IPS-NIHi7 (cell line): ENCODE results near the gene SSR1.

ENCODE experiments used
- DNase-seq: peaks from one replicate; pipeline ENCODE4 v3.0.0; 2012; ENCODE audit warnings: mixed read lengths; ENCODE audit errors: extremely low spot score

The SSR1 gene

DNA sequence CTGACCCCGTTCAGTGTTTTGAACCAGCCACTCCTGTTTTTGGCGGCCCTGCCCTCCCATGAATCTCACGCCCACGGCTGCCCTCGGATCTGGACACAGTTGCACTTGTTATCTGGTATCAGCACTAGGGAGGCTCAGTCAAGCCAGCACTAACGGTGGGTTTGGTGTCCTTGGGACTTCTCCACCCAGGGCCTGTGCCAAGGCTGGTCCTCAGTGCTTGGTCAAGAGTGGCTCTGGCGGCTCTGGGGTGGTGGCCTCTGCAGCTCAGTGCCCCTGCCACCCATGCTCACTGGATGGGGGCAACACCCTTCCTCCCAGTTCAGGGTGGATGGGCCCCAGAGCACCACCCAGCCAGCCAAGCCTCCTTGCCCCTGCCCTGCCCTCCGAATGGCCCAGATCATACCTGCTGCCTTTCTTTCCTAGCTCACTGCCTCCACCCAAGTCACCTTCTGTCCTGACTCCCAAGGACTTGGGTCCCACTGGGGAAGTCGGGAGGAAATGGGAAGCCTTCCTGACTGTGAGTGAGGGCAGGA is 54.7 kb downstream of the SSR1 start:
- DNase-seq: no peak

DNA sequence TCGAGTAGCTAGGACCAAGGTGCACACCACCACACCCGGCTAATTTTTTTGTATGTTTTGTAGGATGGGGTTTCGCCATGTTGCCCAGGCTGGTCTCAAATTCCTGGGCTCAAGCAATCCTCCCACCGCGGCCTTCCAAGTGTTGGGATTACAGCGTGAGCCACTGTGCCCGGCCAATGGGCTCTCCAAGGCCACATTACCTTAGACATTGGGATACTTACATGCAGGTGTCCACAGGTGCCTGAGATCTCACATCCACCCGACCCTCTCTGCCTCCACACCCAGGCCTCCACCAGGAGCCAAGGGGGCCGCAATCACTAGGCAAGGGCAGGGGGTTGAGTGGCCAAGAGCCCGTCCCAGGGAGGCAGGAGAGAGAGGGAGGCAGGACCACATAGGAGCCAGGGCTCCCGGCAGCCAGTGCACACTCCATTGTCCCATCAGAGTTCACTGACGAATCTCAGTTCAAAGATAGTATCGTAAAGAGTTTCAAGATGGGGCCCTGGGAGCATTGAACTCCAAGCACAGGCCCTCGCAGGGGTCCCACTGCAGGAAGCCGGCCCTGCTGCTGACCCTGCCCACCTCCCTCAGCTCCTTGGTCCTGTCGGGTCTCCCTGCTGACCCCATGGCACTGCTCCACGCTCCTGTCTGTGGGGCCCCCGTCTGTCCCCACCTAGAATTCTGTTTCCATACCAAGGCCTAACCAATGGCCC is 55.3 kb downstream of the SSR1 start:
- no peak for DNase-seq

DNA sequence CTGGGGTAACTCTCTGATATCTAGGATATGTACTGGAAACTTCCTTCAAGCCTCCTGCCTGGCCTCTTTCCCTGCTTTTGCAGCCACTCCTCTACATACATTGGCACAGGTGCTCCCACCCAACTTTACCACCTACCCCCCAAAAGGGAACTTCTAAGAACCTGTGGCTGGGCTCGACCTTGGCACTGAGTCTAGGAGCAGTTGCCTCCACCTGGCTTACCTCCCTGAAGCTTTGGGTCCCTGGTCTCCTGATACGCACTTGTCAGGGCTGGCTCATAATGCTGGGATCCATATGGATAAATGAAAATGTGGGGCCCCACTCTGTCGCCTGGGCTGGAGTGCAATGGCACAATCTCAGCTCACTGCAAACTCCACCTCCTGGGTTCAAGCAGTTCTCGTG is 56.2 kb downstream of the SSR1 start:
- no peak for DNase-seq

DNA sequence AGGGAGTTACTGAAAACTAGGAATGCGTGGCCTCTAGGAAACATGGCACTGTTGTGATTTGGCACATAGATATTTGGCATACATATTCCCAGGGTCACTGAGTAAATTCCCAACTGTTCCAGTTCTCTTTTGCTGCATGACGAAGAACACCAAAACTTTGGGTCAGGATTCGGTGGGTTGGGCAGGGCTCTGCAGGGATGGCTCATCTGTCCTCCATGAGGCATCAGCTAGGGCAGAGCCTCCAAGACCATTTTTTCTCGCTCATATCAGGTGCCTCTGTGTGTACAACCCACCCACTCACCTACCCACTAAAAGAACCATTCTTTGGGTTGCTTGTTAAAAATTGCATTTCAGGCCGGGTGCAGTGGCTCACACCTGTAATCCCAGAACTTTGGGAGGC is 57.1 kb downstream of the SSR1 start:
- no peak for DNase-seq

DNA sequence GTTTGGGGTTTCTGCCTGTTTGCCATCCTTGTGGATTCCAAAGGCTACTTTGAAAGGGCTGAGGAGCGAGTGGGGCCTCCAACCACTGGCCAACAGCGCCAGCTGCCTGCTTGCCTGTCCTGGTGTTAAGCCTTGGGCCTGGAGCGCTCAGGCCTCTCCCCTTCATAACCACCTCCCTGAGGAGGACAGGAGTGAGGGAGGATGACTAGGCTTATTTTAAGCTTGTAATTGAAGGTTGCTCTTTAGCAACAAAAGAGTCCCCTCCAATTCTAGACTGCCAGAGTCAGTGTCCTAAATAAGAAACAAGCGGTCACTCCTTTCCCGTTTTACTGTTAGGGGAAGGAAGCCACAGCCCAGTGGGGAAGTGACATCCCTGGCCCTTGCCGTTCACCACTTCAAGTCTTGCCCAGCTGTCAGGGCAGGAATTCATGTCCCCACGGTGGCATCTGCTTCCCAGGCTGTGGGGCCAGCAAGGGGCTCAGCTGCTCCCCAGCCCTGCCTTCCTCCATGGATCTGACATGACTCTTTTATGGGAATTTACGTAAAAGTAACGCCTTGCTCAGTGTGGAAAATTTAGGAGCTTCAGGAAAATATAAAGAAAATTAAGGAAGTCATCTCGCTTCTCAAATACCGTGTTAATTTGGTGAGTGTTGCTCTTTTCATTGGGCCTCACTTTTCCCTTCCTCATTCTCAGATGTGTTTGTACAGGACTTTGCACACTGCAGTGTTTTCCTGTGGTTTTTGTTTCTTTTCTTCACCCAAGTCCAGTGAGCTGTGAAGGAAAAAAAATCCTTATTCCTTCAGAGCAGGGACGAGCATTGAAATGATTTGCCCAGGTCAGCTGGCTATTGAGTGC is 57.8 kb downstream of the SSR1 start:
- DNase-seq: no peak

DNA sequence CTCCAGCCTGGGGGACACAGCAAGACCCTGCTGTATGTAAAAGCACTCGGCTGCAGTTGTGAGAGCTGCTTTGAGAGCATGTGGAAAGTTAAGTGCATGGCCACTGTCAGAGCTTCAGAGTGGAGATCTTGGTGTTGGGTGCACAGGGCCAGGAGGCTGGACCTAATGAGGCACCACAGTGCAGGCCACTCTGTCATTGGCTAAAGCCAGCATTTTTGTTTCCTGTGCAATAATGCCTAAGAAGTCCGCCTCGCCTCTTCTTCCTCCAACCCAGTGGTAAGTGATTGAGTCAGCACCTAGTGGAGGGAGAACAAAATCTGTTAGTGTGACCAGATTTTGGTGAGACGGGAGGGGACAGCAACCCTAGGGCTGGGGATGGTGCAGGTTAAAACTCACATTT is 60.6 kb downstream of the SSR1 start:
- DNase-seq: no peak

DNA sequence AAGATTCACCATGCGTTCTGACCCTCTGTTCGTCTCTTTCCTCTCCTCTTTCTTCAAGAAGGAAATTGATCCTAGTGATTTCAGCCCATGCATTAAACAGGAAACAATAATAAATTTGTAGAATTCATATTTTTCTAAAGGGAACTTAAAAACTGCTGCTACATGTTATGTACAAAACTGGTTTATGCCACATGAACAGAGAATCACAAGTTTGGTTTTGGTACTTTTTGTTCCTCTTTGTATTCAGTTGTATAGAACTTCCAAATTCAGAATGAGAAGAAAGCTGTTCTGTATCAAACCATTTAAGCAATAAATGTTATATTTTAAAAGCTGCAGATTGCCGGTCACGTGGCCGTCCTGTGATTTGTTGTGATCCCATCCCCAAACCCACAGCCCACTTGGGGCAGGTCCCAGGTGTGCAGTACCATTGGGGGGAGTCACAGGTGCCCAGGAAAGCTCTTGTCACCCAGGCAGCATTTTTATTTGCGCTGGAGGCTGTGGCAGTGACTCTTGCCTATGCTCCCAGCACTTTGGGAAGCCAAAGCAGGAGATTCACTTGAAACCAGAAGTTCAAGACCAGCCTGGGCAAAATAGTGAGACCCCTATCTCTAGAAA is 61.2 kb downstream of the SSR1 start:
- DNase-seq: no peak

DNA sequence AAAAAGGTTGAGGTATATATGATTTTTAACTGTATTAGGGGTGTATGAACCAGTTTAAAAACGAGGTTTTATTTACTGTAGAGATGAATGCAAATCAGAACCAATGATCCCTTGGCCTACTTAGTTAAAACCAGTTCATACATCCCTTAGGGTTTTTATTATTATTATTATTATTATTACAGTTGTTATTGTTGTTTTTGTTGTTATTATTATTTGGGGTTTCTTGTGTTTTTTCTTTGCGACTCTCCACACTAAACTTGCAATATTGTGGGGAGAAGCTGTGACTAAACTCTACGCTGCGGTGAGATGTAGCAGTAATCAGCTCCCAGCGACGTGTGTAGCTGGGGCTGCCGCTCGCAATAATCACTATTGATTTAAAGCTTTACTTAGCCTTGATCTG is 62.2 kb downstream of the SSR1 start:
- DNase-seq: no peak

DNA sequence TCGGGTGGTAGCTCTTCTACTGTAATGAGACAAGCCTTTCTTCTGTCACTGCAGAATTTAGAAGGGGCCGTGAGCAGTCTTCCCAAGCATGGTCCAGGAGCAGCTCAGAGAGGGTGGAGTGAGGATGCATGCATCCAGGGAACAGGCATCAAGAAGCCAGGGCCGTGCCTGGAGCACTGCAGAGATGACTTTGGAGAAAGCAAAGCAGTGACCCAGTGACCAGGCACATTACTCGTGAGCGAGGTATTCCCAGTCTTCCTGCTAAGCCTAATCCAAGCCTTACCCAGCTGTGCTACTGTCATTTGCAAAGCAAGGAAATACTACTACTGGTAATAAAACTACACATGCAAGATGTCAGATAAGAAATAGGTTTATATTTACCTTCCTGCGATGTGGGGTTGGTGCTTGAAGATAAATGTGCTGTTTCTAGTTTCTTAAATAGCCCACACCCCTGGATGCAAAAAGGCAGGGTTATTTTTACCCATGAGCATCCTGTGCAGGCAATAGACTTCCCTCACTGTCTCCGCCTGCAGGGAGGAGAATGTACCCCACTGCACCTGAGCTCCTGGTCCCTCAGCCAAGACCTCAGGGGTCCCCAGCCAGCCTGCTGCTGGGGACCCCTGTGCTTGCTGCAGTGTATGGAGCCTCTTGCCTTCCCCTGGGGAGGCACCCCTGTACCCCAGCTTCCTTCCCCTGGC is 62.9 kb downstream of the SSR1 start:
- DNase-seq: no peak

DNA sequence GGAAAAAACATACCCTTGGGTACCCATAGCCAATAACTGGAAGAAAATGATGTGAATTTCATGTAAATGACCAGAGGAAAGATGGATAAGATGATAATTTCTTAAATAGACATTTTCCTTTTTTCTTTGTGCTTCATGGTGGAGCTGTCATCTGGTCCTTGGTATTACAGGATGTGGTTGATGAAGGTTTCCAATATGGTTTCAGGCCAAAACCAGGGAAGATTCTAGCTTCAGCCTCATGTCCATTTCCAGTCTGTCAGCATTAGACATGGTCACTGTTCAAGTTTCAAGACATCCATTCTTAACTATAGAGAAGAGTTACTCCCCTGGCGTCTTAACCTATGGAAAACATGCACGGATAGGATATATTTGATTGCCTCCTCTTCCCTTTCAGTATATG is 63.6 kb downstream of the SSR1 start:
- DNase-seq: no peak

DNA sequence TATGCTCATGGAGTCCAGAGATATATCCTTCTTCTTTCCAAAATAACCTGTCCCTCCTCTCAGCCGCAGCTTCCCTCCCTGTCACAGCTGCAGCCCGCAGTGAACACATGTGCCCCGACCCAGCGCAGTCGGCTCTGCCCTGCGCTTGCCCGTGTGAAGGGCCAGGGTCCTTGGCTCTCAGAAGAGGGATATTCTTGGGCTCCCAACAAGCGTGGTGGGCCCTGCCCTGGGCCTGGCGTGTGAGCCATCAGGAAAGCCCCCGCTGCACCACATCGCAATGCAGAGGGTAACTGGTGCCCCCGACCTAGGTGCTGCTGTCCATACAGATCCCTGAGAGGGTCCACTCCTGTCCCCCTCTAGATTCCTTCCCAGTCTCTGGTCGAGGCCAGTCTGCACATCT is 65.2 kb downstream of the SSR1 start:
- DNase-seq: no peak

DNA sequence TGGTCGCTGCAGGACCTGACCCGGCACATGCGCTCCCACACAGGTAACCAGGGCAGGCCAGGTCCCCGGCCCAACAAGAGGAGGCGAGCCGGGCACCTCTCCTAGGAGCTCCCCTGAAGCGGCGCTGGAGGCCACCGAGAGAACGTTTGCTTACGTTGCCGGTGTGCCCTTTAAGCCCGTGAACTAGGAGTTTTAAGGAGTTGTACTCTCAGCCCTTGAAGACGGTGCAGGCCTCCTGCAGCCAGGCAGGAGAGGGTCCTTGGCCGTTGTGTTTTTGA is 65.9 kb downstream of the SSR1 start:
- no peak for DNase-seq

DNA sequence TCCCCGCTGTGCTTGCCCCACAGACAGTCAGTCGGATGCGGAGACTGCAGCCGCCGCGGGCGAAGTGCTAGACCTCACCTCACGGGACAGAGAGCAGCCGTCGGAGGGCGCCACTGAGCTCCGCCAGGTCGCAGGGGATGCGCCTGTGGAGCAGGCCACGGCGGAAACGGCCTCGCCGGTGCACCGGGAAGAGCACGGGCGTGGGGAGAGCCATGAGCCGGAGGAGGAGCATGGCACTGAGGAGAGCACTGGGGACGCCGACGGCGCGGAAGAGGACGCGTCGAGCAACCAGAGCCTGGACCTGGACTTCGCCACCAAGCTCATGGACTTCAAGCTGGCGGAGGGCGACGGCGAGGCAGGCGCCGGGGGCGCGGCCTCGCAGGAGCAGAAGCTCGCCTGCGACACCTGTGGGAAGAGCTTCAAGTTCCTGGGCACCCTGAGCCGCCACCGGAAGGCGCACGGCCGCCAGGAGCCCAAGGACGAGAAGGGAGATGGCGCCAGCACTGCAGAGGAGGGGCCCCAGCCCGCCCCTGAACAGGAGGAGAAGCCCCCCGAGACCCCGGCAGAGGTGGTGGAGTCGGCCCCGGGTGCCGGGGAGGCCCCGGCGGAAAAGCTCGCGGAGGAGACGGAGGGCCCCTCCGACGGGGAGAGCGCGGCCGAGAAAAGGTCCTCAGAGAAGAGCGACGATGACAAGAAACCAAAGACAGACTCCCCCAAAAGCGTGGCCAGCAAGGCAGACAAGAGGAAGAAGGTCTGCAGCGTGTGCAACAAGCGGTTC is 66.4 kb downstream of the SSR1 start:
- DNase-seq: peak; percentile 29

DNA sequence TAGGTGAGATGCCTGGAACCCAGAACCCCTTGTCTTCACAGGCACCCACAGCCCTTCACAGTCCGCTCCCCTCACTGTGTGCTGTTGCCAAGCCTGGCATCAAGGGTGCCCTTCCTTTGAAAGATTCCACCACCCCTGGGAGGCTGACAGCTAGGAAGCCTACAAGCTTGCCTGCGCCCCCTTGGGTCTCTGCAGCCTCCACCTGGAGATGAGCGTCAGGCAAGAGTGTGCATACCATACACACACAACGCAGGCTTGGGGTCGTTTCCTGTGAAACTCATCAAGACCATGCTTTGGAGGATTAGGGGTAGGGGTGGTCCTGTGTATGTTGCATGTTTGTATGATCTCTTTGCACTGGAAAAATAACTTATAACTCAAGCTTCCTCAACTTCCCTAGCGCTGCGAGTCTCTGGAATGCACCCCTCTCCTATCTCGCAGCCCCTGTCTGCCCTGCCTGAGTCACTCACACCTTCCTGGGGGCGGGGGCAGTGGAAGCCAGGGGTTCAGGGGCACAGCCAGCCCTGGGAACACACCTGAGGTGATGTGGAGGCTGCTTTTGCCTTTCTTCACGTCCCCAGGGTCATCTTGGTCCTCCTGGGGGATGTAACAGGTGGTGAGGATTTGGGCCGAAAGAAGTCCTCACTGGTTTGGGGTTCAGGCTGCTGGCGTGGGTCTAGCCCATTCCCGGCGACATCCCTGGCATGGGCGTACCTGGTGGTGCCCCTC is 67.2 kb downstream of the SSR1 start:
- no peak for DNase-seq

DNA sequence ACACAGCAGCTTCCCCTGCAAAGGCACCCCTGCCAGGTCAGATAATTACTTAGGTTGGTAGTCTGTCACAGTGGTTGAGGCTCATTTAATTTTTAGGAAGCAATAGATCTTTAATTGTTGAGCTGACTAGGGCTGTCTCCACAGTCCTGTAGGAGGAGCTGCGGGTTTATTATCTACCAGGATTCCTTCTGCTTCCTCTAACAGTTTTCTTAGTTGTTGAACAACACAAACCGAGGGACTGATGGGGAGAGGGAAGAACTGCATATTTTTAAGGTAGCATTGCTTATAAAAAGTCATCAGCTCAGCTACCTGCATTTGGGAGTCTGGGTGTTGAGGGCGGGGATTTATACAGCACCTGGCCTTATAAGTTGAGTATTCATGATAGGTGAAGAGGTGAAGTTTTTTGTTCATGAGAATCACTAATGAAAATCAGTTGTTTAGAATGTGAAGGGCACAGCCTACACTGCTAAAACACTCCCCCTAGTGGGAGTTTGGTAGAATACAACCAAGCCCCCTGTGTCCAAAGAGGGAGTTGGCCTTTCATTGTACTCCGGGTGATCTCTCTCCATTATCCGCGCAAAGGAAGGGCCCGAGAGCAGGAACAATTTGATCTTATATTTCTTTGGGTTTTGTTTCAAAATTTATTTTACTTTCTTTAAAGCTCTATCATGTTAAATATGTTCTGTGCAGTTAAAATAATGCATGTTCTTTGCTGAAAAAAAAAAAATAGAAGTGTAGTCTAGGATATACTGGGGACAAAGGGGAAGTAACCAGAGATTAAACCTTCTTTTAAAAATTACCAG is 69.6 kb downstream of the SSR1 start:
- DNase-seq: peak; percentile 80

DNA sequence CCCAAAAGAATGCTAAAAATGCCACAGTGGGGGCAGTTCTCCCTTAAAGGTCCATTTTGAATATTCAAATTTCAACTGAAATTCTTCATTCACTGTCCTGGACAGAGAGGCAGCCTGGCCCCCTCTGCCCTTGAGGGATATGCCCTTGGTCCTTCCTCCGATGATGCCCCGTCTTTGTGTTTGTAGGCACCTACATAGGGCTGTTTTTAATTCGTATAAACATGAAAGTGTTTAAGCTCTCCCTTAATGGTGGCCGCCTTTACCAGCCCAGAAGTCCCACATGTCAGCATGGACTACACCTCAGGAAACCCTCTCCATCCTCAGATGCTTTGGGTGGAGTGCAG is 70.2 kb downstream of the SSR1 start:
- DNase-seq: no peak

DNA sequence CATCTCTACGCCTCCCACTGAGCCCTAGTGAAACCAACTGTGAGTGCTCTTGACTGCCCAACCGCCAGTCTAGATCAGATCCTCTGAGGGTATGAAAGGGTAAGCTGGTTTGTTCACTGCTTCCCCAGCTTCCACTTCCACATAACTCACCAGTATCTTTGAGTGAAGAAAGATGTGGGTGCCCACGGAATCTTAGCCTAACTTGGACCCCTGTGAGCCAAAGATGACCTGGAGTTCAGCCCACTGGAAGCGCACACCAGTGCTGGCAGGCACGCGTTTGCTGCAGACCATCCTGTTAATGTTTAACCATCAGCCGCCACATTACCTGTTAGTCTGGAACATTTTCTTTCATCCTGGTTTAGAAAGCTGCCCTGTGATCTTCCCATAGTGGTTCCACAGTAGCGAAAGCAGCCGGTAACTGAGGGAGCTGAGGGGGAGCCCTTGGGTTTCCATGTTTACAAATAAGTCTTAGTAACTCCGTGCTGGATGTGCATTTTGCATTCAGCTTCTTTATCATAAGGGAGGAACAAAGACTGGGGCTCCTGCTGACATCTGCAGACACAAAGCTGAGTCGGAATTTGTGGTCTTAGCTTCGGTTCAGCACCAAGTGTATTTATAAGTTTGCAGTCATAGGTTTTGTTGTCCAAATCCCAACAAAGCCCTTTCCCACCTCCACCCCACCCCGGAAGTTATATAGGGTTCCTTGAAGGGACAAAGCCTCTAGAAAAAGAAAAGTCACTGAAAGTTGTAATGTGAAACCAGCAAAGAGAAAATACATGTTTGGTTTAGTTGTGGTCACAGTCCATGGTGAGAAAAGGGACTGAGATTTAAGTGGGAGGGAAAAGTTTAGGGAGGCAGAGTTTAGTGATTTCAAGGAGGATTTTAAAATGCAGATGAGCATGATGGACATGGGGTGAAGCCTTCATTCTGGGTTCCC is 71.0 kb downstream of the SSR1 start:
- DNase-seq: no peak

DNA sequence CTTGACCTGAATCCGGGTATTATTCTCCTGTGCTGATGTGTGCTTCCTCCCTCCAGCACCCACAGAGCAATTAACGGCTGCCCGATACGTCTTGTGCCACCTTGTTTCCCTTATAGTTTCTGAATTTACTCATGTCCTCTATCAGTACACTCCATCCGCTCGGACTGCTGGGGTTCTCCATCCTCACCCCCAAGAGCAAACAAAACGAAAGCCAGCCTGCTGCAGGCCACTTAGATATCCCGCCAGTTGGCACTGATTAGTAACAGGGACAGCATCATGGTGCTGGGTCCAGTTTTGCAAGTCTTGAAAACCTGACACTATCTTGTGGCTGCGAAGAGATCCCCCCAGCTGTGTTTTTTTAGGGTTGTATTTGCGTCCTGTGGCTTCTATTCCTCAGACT is 71.8 kb downstream of the SSR1 start:
- DNase-seq: no peak

DNA sequence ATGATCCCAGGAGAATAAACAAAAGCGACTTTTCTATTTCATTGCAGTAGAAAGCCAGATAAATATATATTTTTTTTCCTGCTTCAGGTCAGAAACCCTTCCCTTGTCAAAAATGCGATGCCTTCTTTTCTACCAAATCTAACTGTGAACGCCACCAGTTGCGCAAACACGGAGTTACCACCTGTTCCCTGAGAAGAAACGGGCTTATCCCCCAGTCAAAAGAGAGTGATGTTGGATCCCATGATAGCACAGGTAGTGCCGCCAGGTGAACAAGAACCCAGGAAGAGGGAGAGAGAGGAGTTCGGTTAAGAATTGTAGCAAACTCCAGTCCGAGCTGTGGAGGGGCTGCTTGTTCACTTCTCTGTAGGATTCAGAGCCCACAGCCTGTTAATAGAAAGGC is 72.6 kb downstream of the SSR1 start:
- no peak for DNase-seq
